B cell (primary cell): Measurements from ENCODE around the gene CDK6. TPM values are rescaled to one million over a fixed set of nuclear protein-coding genes. Genes with fewer than 3 reads are reported as not detected.
A peak's percentile ranks its signal among the peaks of the same experiment; 100 is the strongest.

Experiments used
- ATAC-seq: fragments of 200-7000 bp; cut with Tn5 transposase; one replicate; pipeline ENCODE4 v1.10.0; 2021; ENCODE audit warnings: low read depth, mild to moderate bottlenecking, moderate number of reproducible peaks, moderate library complexity
- CTCF ChIA-PET: fragments of 350-600 bp; sonication (Branson Sonifier 250); formaldehyde crosslinking; loops from one replicate; lab custom pipeline; 2021; ENCODE audit warnings: antibody characterized with exemption, inconsistent platforms; lab: Charles Lee
- POLR2A ChIA-PET: fragments of 350-600 bp; sonication (Branson Sonifier 250); formaldehyde crosslinking; loops from one replicate; lab custom pipeline; 2021; ENCODE audit warnings: antibody characterized with exemption; lab: Charles Lee
- DNase-seq: peaks from one replicate; pipeline ENCODE4 v3.0.0; 2013
- H2AFZ ChIP-seq: 2 replicates; pipeline ENCODE4 v1.6.1; 2012; ENCODE audit warnings: mild to moderate bottlenecking, low read depth, low read length; ENCODE audit not compliant: insufficient read depth, poor library complexity, severe bottlenecking
- H3K27ac ChIP-seq, 2 donors: 1 replicate in 1 of 2; 2 replicates in 1 of 2; pipeline ENCODE4 v1.5.1; 2012 to 2013; ENCODE audit warnings: low read length in 2 of 2, mild to moderate bottlenecking in 2 of 2, moderate library complexity in 1 of 2
- H3K27me3 ChIP-seq, 4 experiments: fragments of 200-600 bp in 1 of 4; sonication (generic) in 1 of 4; replicated peaks in 1 of 4; 1 replicate in 2 of 4; 2 replicates in 2 of 4; pipeline versions ENCODE4 v1.6.1 to v1.7.0; 2013 to 2016; ENCODE audit warnings: low read length in 3 of 4, mild to moderate bottlenecking in 2 of 4, mixed read lengths in 1 of 4, moderate library complexity in 1 of 4; ENCODE audit not compliant: insufficient read depth in 4 of 4, control insufficient read depth in 3 of 4; ENCODE audit errors: control extremely low read depth in 1 of 4
- H3K36me3 ChIP-seq, 2 experiments: replicated peaks in 1 of 2; 1 replicate in 1 of 2; 2 replicates in 1 of 2; pipeline versions ENCODE4 v1.6.1 to v1.7.1; 2013; ENCODE audit warnings: low read length in 1 of 2; ENCODE audit not compliant: insufficient read depth in 2 of 2, control insufficient read depth in 1 of 2; ENCODE audit errors: control extremely low read depth in 1 of 2, extremely low read depth in 1 of 2
- H3K4me1 ChIP-seq, 2 donors: fragments of 200-600 bp in 1 of 2; sonication (generic) in 1 of 2; 1 replicate in 1 of 2; 2 replicates in 1 of 2; pipeline versions ENCODE4 v1.5.1 to v1.6.1; 2013 to 2017; ENCODE audit warnings: low read length in 2 of 2; ENCODE audit not compliant: control insufficient read depth in 2 of 2, insufficient read depth in 2 of 2
- H3K4me2 ChIP-seq: replicated peaks from 2 replicates; pipeline ENCODE3; 2012; ENCODE audit warnings: mild to moderate bottlenecking, low read depth, low read length; ENCODE audit not compliant: poor library complexity, severe bottlenecking
- H3K4me3 ChIP-seq, 5 experiments: fragments of 200-600 bp in 1 of 5; sonication (generic) in 1 of 5; 1 replicate in 3 of 5; 2 replicates in 2 of 5; pipeline versions ENCODE4 v1.5.1 to v1.7.0; 2011 to 2016; ENCODE audit warnings: low read length in 4 of 5, mild to moderate bottlenecking in 4 of 5, low read depth in 2 of 5, control low read depth in 1 of 5, moderate library complexity in 1 of 5; ENCODE audit not compliant: insufficient read depth in 1 of 5; ENCODE audit errors: control extremely low read depth in 1 of 5, extremely low read depth in 1 of 5
- H3K79me2 ChIP-seq: fragments of 200-600 bp; sonication (generic); one replicate; pipeline ENCODE4 v1.6.0; 2016; ENCODE audit warnings: low read length; ENCODE audit not compliant: control insufficient read depth, insufficient read depth
- H3K9ac ChIP-seq: fragments of 200-600 bp; sonication (generic); 2 replicates; pipeline ENCODE4 v1.6.1; 2017; ENCODE audit warnings: mild to moderate bottlenecking, low read length, moderate library complexity
- H3K9me3 ChIP-seq, 3 donors: one replicate each; pipeline versions ENCODE4 v1.6.1 to v1.7.1; 2013; ENCODE audit warnings: low read length in 2 of 3; ENCODE audit not compliant: control insufficient read depth in 2 of 3, insufficient read depth in 1 of 3; ENCODE audit errors: control extremely low read depth in 1 of 3
- H4K20me1 ChIP-seq: 2 replicates; pipeline ENCODE4 v1.6.0; 2012; ENCODE audit warnings: mild to moderate bottlenecking, low read length; ENCODE audit not compliant: insufficient read depth, control insufficient read depth, poor library complexity, severe bottlenecking
- H3K27ac Mint-ChIP-seq: one replicate; pipeline ENCODE4 v1.8.0; 2021; ENCODE audit warnings: mixed read lengths
- H3K27me3 Mint-ChIP-seq: one replicate; pipeline ENCODE4 v1.8.0; 2021; ENCODE audit warnings: mixed read lengths
- H3K4me1 Mint-ChIP-seq: one replicate; pipeline ENCODE4 v1.8.0; 2021; ENCODE audit warnings: mixed read lengths
- H3K4me3 Mint-ChIP-seq: one replicate; pipeline ENCODE4 v1.8.0; 2021; ENCODE audit warnings: mixed read lengths
- H3K9me3 Mint-ChIP-seq: one replicate; pipeline ENCODE4 v1.8.0; 2022; ENCODE audit warnings: mixed read lengths; ENCODE audit not compliant: insufficient read depth
- EZH2 ChIP-seq: IDR thresholded peaks from 2 replicates; pipeline ENCODE4 v1.6.1; 2012; ENCODE audit warnings: borderline replicate concordance, low read depth, mild to moderate bottlenecking, moderate library complexity, low read length; ENCODE audit not compliant: insufficient read depth, poor library complexity, severe bottlenecking
- WGBS: methylation state at CpG from one replicate; pipeline ENCODE4 v1.1.5; 2013; ENCODE audit warnings: missing lambda C conversion rate; ENCODE audit not compliant: insufficient coverage; 5-methylcytosine and 5-hydroxymethylcytosine counted together
- intact Hi-C: fragments of 100-400 bp; cut with micrococcal nuclease; formaldehyde crosslinking; loops from one replicate; pipeline ENCODE4 v1.10.0; 2022
- polyA plus RNA-seq: library from polyadenylated mRNA; depleted of rRNA; stranded (reverse); fragments of >200 nt; gene quantifications from 2 replicates; pipeline ENCODE4 v1.2.3, GENCODE V29; 2012
- total RNA-seq, 2 donors: library from RNA; stranded (reverse); fragments of 120-200 nt in 1 of 2; gene quantifications; 1 replicate in 1 of 2; 2 replicates in 1 of 2; pipeline versions ENCODE4 v1.2.3 to v1.2.4, GENCODE V29; 2013 to 2022
- TF ChIP-seq, protein P1 (sequence below): fragments of 200-600 bp; IDR thresholded peaks from one replicate; pipeline ENCODE4 v1.8.0; 2022; ENCODE audit warnings: antibody characterized with exemption, mild to moderate bottlenecking

The CDK6 gene
- total and polyA plus RNA-seq, 2 donors (not counting 1 experiment from before 2014, with no cell fraction given), result 3.0 to 14.6 TPM

DNA sequence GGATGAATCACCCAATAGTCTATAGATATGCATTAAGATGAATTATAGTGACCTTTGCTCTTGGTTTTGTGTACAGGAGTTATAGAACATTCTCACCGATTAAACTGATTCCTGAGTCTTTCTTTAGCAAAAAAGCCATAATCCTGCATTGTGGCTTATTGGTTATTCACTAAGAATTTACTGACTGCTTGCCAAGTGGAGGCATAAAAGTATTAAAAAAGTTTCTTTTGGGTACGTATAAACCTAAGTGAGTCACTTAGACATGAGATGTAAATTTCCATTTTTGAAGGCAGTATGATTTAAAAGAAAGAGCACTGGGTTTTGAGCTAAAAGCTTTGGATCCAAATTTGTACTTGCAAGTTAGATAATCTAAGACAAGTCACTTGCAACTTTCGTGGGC is 100.7 kb downstream of the CDK6 start:
- H2AFZ ChIP-seq, result no peak overlapping the region
- Mint-ChIP-seq H3K27me3 (no peaks in the 10 kb centered on the region), H3K4me3 (no peak overlapping the region), H3K4me1 (peaks cover 26% of the 10 kb centered on the region), H3K9me3 (no peaks in the 10 kb centered on the region), H3K27ac (no peak overlapping the region)
- H3K9ac ChIP-seq, result no peak overlapping the region
- H3K9me3 ChIP-seq, result no peaks in the 10 kb centered on the region
- WGBS, result 80% methylated on average over 1 of the region's 3 CpGs
- DNase-seq (no peak), ATAC-seq (no peak)
- H3K4me2 ChIP-seq, result no peak overlapping the region
- CTCF ChIA-PET, result no interaction called here
- H3K27ac ChIP-seq, result no peak overlapping the region
- POLR2A ChIA-PET, result no interaction called here
- peaks cover 0 to 4% of the 10 kb centered on the region in 2 experiments for H3K36me3 ChIP-seq
- H4K20me1 ChIP-seq, result no peaks in the 10 kb centered on the region
- TF ChIP-seq EZH2, result no peak
- TF ChIP-seq, protein P1, sequence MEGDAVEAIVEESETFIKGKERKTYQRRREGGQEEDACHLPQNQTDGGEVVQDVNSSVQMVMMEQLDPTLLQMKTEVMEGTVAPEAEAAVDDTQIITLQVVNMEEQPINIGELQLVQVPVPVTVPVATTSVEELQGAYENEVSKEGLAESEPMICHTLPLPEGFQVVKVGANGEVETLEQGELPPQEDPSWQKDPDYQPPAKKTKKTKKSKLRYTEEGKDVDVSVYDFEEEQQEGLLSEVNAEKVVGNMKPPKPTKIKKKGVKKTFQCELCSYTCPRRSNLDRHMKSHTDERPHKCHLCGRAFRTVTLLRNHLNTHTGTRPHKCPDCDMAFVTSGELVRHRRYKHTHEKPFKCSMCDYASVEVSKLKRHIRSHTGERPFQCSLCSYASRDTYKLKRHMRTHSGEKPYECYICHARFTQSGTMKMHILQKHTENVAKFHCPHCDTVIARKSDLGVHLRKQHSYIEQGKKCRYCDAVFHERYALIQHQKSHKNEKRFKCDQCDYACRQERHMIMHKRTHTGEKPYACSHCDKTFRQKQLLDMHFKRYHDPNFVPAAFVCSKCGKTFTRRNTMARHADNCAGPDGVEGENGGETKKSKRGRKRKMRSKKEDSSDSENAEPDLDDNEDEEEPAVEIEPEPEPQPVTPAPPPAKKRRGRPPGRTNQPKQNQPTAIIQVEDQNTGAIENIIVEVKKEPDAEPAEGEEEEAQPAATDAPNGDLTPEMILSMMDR, result no peak
- no peaks in the 10 kb centered on the region for H3K27me3 ChIP-seq
- H3K4me1 ChIP-seq, result peaks cover 21 to 25% of the 10 kb centered on the region in 2 donors
- H3K79me2 ChIP-seq, result peaks cover 11% of the 10 kb centered on the region
- intact Hi-C loops, result no loop called here
- no peak overlapping the region for H3K4me3 ChIP-seq

DNA sequence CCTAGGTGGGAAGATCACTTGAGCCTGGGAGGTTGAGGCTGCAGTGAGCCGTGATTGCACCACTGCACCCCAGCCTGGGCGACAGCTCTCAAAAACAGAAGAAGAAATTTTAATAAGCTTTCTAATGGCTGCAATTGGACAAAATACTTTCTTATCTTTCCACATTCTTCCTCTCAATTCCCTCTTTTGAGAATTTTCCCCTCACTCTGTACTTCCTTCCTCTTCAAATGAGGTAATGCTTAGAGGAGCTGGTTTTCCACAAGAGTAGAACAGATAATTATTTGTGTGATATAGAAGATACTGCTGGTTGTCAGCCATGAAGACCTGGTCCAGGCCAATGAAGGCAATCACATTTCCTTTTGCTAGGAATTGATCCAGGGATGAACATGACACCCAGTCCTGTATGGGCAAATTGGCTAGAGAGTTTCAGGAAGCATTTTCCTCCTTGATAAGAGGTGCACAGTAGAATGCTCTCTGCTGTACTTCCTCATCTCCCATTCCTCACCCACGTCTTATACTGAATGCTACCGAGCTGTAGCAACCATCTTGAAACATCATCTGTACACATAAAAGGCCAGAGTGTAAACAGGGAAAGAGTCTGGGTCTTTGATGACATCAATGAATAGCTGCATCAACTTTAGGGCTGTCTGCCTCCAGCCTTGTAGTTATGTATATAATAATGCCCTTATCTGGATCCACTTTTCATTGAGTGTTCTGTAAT is 103.9 kb downstream of the CDK6 start:
- WGBS, result no CpG with 5 or more reads among the region's 4 CpGs
- DNase-seq, result peak; percentile 16
- Histone ChIP-seq H3K9me3 (no peaks in the 10 kb centered on the region), H2AFZ (peak overlapping the region; percentile 54), H3K9ac (peak overlapping the region; percentile 9), H4K20me1 (no peaks in the 10 kb centered on the region), H3K36me3 (no peaks in the 10 kb centered on the region), H3K4me2 (peak overlapping the region; percentile 57), H3K79me2 (peaks cover 19% of the 10 kb centered on the region), H3K27ac (peak overlapping the region; percentile 75 to 81), H3K4me3 (no peak overlapping the region), H3K27me3 (no peaks in the 10 kb centered on the region), H3K4me1 (peaks cover 27 to 29% of the 10 kb centered on the region in 2 donors)
- no peak for TF ChIP-seq EZH2
- TF ChIP-seq, protein P1, result no peak
- Mint-ChIP-seq H3K4me3 (peak overlapping the region; percentile 68), H3K27ac (peak overlapping the region; percentile 88), H3K9me3 (no peaks in the 10 kb centered on the region), H3K27me3 (no peaks in the 10 kb centered on the region), H3K4me1 (peaks cover 30% of the 10 kb centered on the region)
- CTCF ChIA-PET, result no interaction called here
- peak; percentile 18 for ATAC-seq
- intact Hi-C loops, result loop anchor here (5.0 kb wide), 1 partner anchor 80 kb away; no protein-coding TSS in a partner anchor
- POLR2A ChIA-PET, result no interaction called here
